Activated CD4-positive, alpha-beta T cell treated with anti-CD3 and anti-CD28 coated beads, Interleukin-2, amount 50 U/mL, for 16 hours (primary cell): ENCODE measurements around the gene FAM184A.
A peak's percentile ranks its signal among the peaks of the same experiment; 100 is the strongest.

Experiments used
- DNase-seq: peaks from one replicate; pipeline ENCODE4 v3.0.0-alpha.2; 2020

Gene FAM184A

GRCh38 chr6:118953391-118953790 is 125.1 kb downstream of the FAM184A start:
- no peak for DNase-seq

- no peak for DNase-seq
These were observed 125.8 kb downstream of the FAM184A start for GRCh38 chr6:118952683-118953082.

- no peak for DNase-seq
These were observed 133.2 kb downstream of the FAM184A start for GRCh38 chr6:118945217-118945616.

- DNase-seq, result no peak
These were observed 137.7 kb downstream of the FAM184A start for GRCh38 chr6:118940770-118941169.

GRCh38 chr6:118939683-118940082 is 138.8 kb downstream of the FAM184A start:
- DNase-seq, result no peak

GRCh38 chr6:118935978-118936703 is 142.3 kb downstream of the FAM184A start:
- no peak for DNase-seq

GRCh38 chr6:118935331-118935668 is 143.2 kb downstream of the FAM184A start:
- DNase-seq, result no peak

- peak; percentile 90 for DNase-seq
These were observed 143.8 kb downstream of the FAM184A start, which contains the start of gene MCM9 for GRCh38 chr6:118934461-118935330. MCM9 (minus strand) TSS chr6:118935159; CDS start chr6:118931723, 3,436 bp downstream.

GRCh38 chr6:118933855-118934460 is 144.5 kb downstream of the FAM184A start:
- DNase-seq, result no peak

- no peak for DNase-seq
These were observed 146.0 kb downstream of the FAM184A start for GRCh38 chr6:118932421-118932820.

- no peak for DNase-seq
These were observed 147.0 kb downstream of the FAM184A start for GRCh38 chr6:118931436-118931835.

- no peak for DNase-seq
These were observed 147.8 kb downstream of the FAM184A start for GRCh38 chr6:118930680-118931079.

GRCh38 chr6:118923035-118923434 is 155.4 kb downstream of the FAM184A start:
- DNase-seq, result no peak

- no peak for DNase-seq
These were observed 157.4 kb downstream of the FAM184A start for GRCh38 chr6:118921084-118921483.

GRCh38 chr6:118918329-118918725 is 160.1 kb downstream of the FAM184A start:
- no peak for DNase-seq

- DNase-seq, result no peak
These were observed 160.7 kb downstream of the FAM184A start for GRCh38 chr6:118917546-118918328.

- DNase-seq, result no peak
These were observed 163.9 kb downstream of the FAM184A start for GRCh38 chr6:118914598-118914997.

GRCh38 chr6:118913161-118913560 is 165.3 kb downstream of the FAM184A start:
- DNase-seq, result no peak

- no peak for DNase-seq
These were observed 165.8 kb downstream of the FAM184A start for GRCh38 chr6:118912646-118913045.
